ENCODE measurements around the gene CCDC191. TPM values are rescaled to one million over a fixed set of nuclear protein-coding genes. Genes with fewer than 3 reads are reported as not detected.

The CCDC191 gene
- total and polyA plus RNA-seq, 12 donors = 0.51 to 3.6 (median 1.8) TPM

GRCh38 chr3:114081037-114081436, 24.7 kb upstream of the CCDC191 start:
- Histone ChIP-seq H3K4me3 (no peak overlapping the region), H3K27me3 (no peaks in the 10 kb centered on the region), H3K27ac (no peak overlapping the region), H3K4me1 (peaks cover 0 to 5% (median 0%) of the 10 kb centered on the region in 9 donors), H3K9me3 (no peaks in the 10 kb centered on the region), H3K36me3 (peaks cover 0 to 98% (median 34%) of the 10 kb centered on the region in 9 donors)
- ATAC-seq = no peak
- DNase-seq = no peak
- TF ChIP-seq CTCF (IDR thresholded peaks at IDR 0.05) = no peak
- intact Hi-C loops (cut with DNase I) = no loop called here

GRCh38 chr3:114080201-114080600, 23.9 kb upstream of the CCDC191 start:
- ATAC-seq (no peak), DNase-seq (no peak)
- peaks cover 0 to 98% (median 36%) of the 10 kb centered on the region in 9 donors for H3K36me3 ChIP-seq
- H3K4me1 ChIP-seq = peaks cover 0 to 5% (median 0%) of the 10 kb centered on the region in 9 donors
- TF ChIP-seq CTCF (IDR thresholded peaks at IDR 0.05) = no peak
- H3K27ac ChIP-seq = peak overlapping the region in 5 of 10 donors; percentile 1 to 56 (median 14)
- H3K27me3 ChIP-seq = no peaks in the 10 kb centered on the region
- H3K9me3 ChIP-seq = no peaks in the 10 kb centered on the region
- peak overlapping the region in 3 of 10 donors; percentile 0 to 24 (median 13) for H3K4me3 ChIP-seq
- intact Hi-C loops (cut with DNase I) = no loop called here

- Histone ChIP-seq H3K9me3 (no peaks in the 10 kb centered on the region), H3K27me3 (no peaks in the 10 kb centered on the region), H3K36me3 (peaks cover 0 to 98% (median 39%) of the 10 kb centered on the region in 9 donors), H3K4me3 (peak overlapping the region in 3 of 10 donors; percentile 0 to 24 (median 13)), H3K4me1 (peaks cover 0 to 5% (median 0%) of the 10 kb centered on the region in 9 donors), H3K27ac (peak overlapping the region in 5 of 10 donors; percentile 1 to 56 (median 14))
- DNase-seq (no peak), ATAC-seq (peak in 5 of 8 donors; percentile 22 to 53 (median 44))
- no peak for TF ChIP-seq CTCF (IDR thresholded peaks at IDR 0.05)
- intact Hi-C loops (cut with DNase I) = no loop called here
- 54 to 61% methylated on average over 5 of the region's 5 CpGs for WGBS, 2 donors
Measured at GRCh38 chr3:114079761-114080160, 23.4 kb upstream of the CCDC191 start.

- Histone ChIP-seq H3K36me3 (peaks cover 0 to 98% (median 48%) of the 10 kb centered on the region in 9 donors), H3K4me3 (no peak overlapping the region), H3K4me1 (peaks cover 0 to 5% (median 0%) of the 10 kb centered on the region in 9 donors), H3K27me3 (no peaks in the 10 kb centered on the region), H3K27ac (no peak overlapping the region), H3K9me3 (no peaks in the 10 kb centered on the region)
- no peak for TF ChIP-seq CTCF (IDR thresholded peaks at IDR 0.05)
- ATAC-seq (no peak), DNase-seq (no peak)
- intact Hi-C loops (cut with DNase I) = no loop called here
Measured at GRCh38 chr3:114078126-114078525, 21.8 kb upstream of the CCDC191 start.
